Thyroid gland (tissue), 4 donors: ENCODE results near the gene TMEM95. TPM values are rescaled to one million over a fixed set of nuclear protein-coding genes. Genes with fewer than 3 reads are reported as not detected.
A peak's percentile ranks its signal among the peaks of the same experiment; 100 is the strongest.

ENCODE experiments used
- DNase-seq, 2 donors: peaks; one replicate each; pipeline ENCODE4 v3.0.0-alpha.2; 2019
- H3K27ac ChIP-seq, 3 donors: fragments of 200-600 bp; sonication (generic); 1 replicate in 2 of 3; 2 replicates in 1 of 3; pipeline ENCODE4 v1.5.1; 2016 to 2019; ENCODE audit warnings: mild to moderate bottlenecking in 1 of 3, moderate library complexity in 1 of 3
- H3K27me3 ChIP-seq: fragments of 200-600 bp; sonication (generic); one replicate; pipeline ENCODE4 v1.5.1; 2019
- H3K36me3 ChIP-seq, 2 donors: fragments of 200-600 bp; sonication (generic); one replicate each; pipeline ENCODE4 v1.5.1; 2016 to 2019
- H3K4me1 ChIP-seq, 2 donors: fragments of 200-600 bp; sonication (generic); one replicate each; pipeline ENCODE4 v1.5.1; 2017 to 2019
- H3K4me3 ChIP-seq, 3 donors: fragments of 200-600 bp; sonication (generic); replicated peaks in 1 of 3; 1 replicate in 2 of 3; 2 replicates in 1 of 3; pipeline ENCODE4 v1.5.1; 2016; ENCODE audit warnings: mild to moderate bottlenecking in 1 of 3
- H3K9me3 ChIP-seq: fragments of 200-600 bp; sonication (generic); one replicate; pipeline ENCODE4 v1.5.1; 2017
- CTCF ChIP-seq, 6 experiments: fragments of 200-600 bp in 3 of 6; fragments of 450-650 bp in 3 of 6; sonication (generic) in 3 of 6; IDR thresholded peaks; one replicate each; pipeline ENCODE4 v1.5.1; 2016 to 2019; ENCODE audit warnings: antibody characterized with exemption in 6 of 6, mild to moderate bottlenecking in 2 of 6, inconsistent platforms in 1 of 6, moderate library complexity in 1 of 6
- POLR2A ChIP-seq, 2 donors: fragments of 450-650 bp; IDR thresholded peaks; one replicate each; pipeline ENCODE4 v1.6.1; 2017; ENCODE audit warnings: antibody characterized with exemption in 2 of 2, mild to moderate bottlenecking in 2 of 2, moderate library complexity in 1 of 2
- WGBS, 2 donors: methylation state at CpG; one replicate each; pipeline ENCODE4 v1.1.5; 2017; 5-methylcytosine and 5-hydroxymethylcytosine counted together
- intact Hi-C: fragments of 100-400 bp; cut with DNase I; formaldehyde crosslinking; loops from one replicate; pipeline ENCODE4 v1.15.1; 2023
- total RNA-seq, 4 donors: library from RNA; depleted of rRNA; stranded (reverse); fragments of >200 nt; gene quantifications; one replicate each; pipeline ENCODE4 v1.2.3, GENCODE V29; 2016

Gene TMEM95
- total RNA-seq, 4 donors from 2014 or later, result not detected

- no peak for DNase-seq
- peaks cover 54 to 57% of the 10 kb centered on the region in 2 donors for H3K36me3 ChIP-seq
- 85 to 97% methylated on average over 11 to 12 of the region's 13 CpGs for WGBS, 2 donors
- no peak for TF ChIP-seq CTCF (IDR thresholded peaks at IDR 0.05)
- no peak for TF ChIP-seq POLR2A (IDR thresholded peaks at IDR 0.05)
- no peak overlapping the region for H3K27ac ChIP-seq
- intact Hi-C loops, result no loop called here
- peaks cover 10 to 20% of the 10 kb centered on the region in 2 donors for H3K4me1 ChIP-seq
- H3K9me3 ChIP-seq, result no peaks in the 10 kb centered on the region
- H3K27me3 ChIP-seq, result no peaks in the 10 kb centered on the region
- H3K4me3 ChIP-seq, result no peak overlapping the region
Observed at GRCh38 chr17:7318121-7318860, 36.7 kb upstream of the TMEM95 start.

GRCh38 chr17:7321466-7321865 is 33.5 kb upstream of the TMEM95 start:
- Histone ChIP-seq H3K9me3 (no peaks in the 10 kb centered on the region), H3K36me3 (peaks cover 64% of the 10 kb centered on the region in 2 donors), H3K27me3 (no peaks in the 10 kb centered on the region), H3K27ac (no peak overlapping the region), H3K4me1 (no peaks in the 10 kb centered on the region), H3K4me3 (no peak overlapping the region)
- intact Hi-C loops, result no loop called here
- TF ChIP-seq CTCF (IDR thresholded peaks at IDR 0.05) (no peak), POLR2A (IDR thresholded peaks at IDR 0.05) (no peak)
- DNase-seq, result no peak
- 72 to 80% methylated on average over 6 to 13 of the region's 15 CpGs for WGBS, 2 donors

GRCh38 chr17:7322520-7323194 is 32.3 kb upstream of the TMEM95 start:
- no peaks in the 10 kb centered on the region for H3K4me1 ChIP-seq
- H3K27ac ChIP-seq, result no peak overlapping the region
- WGBS, 2 donors, result 93 to 96% methylated on average over 10 to 20 of the region's 22 CpGs
- intact Hi-C loops, result no loop called here
- H3K9me3 ChIP-seq, result no peaks in the 10 kb centered on the region
- H3K27me3 ChIP-seq, result no peaks in the 10 kb centered on the region
- TF ChIP-seq CTCF (IDR thresholded peaks at IDR 0.05) (no peak), POLR2A (IDR thresholded peaks at IDR 0.05) (no peak)
- no peak overlapping the region for H3K4me3 ChIP-seq
- H3K36me3 ChIP-seq, result peaks cover 58 to 60% of the 10 kb centered on the region in 2 donors
- DNase-seq, result no peak

- H3K36me3 ChIP-seq, result peaks cover 46 to 49% of the 10 kb centered on the region in 2 donors
- H3K27ac ChIP-seq, result no peak overlapping the region
- peak; percentile 35 to 46 for DNase-seq
- peak in 5 of 6 experiments; percentile 41 to 58 (median 48) for TF ChIP-seq CTCF (IDR thresholded peaks at IDR 0.05)
- no peak for TF ChIP-seq POLR2A (IDR thresholded peaks at IDR 0.05)
- H3K4me3 ChIP-seq, result no peak overlapping the region
- H3K4me1 ChIP-seq, result peaks cover 0 to 8% of the 10 kb centered on the region in 2 donors
- intact Hi-C loops, result no loop called here
- WGBS, 2 donors, result 69 to 72% methylated on average over 30 to 37 of the region's 39 CpGs
- no peaks in the 10 kb centered on the region for H3K9me3 ChIP-seq
- no peaks in the 10 kb centered on the region for H3K27me3 ChIP-seq
Observed at GRCh38 chr17:7323731-7324437, 31.1 kb upstream of the TMEM95 start.
